GM21825 (cell line): ENCODE results near the gene ABL1.
"Not testable (repeated sequence)": the region's sequence is repeated elsewhere in the genome, so short reads cannot be mapped to it uniquely, and the experiment has no call there.

Experiments
- ATAC-seq: cut with Tn5 transposase; IDR thresholded peaks from one replicate; pipeline ENCODE4 v1.9.1; 2021; ENCODE audit warnings: mild to moderate bottlenecking, moderate library complexity; ENCODE audit not compliant: unreplicated experiment

ABL1 gene

DNA sequence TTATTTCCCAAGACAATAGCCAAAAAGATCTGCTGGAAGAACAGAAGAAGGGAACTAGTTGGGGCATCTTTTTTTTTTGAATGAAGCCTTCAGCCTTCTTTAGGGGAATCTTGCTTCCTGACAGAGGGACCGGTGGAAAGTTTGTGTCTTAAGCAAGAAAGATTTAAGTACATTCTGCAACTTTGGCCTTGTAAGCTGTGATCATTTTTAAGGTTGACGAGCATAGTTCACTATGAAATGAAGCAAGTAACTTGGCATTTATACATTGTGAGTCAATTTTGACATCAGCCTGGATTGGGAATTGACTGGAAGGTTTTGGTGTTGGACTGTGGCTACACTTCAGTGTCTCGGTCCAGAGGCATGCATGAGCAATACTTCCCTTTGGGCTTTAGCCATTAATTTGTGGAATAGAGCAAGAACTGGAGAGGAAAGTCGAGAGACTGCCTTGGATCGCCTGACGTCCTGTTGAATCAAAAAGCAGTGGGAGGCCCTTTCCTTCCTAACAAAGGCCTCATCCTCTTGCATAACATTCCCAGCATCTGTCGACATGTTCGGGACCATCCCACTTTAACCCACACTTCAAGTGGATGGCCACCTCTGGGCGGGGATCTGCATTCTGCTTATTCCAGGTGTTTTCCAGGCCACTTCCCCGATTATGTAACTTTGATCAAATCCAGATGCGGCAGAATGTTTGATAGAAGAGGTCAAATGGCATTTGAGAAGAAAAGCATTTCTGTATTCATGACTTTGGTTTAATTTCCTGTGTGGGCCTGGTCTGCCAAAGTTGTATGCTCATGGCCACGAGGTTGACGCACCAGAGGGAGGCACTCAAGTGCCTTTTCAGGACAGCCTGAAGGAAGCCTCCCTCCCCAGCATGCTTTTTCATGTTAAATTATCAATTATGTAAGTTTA lies 12.5 kb downstream of the ABL1 start:
- no peak for ATAC-seq

GRCh38 chr9:130848514-130848913 lies 13.5 kb downstream of the ABL1 start:
- ATAC-seq = not testable (repeated sequence)

GRCh38 chr9:130849356-130849755 lies 14.3 kb downstream of the ABL1 start:
- no peak for ATAC-seq

- no peak for ATAC-seq
These were observed 17.7 kb downstream of the ABL1 start for GRCh38 chr9:130852801-130853200.

GRCh38 chr9:130854092-130854491 lies 19.0 kb downstream of the ABL1 start:
- ATAC-seq = no peak

DNA sequence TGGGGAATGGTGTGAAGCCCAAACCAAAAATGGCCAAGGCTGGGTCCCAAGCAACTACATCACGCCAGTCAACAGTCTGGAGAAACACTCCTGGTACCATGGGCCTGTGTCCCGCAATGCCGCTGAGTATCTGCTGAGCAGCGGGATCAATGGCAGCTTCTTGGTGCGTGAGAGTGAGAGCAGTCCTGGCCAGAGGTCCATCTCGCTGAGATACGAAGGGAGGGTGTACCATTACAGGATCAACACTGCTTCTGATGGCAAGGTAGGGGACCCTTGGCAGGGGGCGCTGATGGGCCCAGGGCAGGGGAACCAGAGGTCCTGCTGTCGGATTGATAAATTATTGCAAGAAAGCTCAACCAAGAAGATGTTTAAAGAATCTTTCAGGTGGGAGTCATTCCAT lies 19.8 kb downstream of the ABL1 start:
- ATAC-seq = no peak

GRCh38 chr9:130856474-130856873 lies 21.4 kb downstream of the ABL1 start:
- no peak for ATAC-seq

GRCh38 chr9:130857864-130858738 lies 23.0 kb downstream of the ABL1 start:
- ATAC-seq = no peak

DNA sequence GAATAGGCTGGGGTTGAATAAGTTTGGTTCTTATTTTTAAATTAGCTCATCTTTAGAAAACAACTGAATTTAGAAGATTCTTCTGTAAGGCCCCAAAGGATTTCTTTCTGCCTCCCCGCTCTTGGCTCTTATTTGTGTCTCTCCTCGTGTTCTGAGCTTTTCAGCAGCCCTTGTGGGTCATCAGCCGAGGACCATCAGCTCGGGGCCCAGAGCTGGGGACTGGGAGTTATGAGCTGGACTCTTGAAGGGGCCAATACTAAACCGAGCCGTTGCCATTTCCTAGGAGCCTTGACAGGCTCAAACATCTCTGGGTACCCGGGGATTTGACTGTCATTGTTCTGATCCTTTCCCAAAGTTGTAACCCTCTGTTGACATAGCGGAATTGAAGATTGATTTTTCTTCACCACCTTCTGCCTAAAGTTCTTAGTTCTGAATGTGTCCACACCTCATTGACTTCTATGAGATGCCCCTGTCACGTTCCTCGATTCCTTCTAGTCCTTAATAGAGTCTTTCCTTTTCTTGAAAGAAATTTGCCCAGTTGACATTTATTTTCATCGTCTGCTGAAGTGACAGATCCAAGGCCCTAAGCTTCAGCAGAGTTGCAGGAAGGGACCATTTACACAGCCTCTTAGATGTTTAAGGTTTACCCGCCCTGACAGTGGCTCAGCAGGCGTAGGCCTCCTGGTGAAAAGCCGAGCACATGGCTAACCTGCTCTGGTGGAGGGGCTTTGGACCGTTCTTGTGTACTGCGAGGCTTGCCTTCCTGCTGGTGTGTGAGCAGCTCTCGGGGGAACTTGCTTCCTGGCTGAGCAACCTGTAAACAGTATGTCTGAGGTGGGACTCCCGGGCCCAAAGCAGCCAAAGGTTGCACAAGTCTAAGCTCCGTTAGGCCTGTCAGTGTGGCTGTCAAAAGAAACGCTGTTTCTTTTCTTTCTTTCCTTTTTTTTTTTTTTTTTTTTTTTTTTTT lies 24.0 kb downstream of the ABL1 start:
- ATAC-seq = no peak

DNA sequence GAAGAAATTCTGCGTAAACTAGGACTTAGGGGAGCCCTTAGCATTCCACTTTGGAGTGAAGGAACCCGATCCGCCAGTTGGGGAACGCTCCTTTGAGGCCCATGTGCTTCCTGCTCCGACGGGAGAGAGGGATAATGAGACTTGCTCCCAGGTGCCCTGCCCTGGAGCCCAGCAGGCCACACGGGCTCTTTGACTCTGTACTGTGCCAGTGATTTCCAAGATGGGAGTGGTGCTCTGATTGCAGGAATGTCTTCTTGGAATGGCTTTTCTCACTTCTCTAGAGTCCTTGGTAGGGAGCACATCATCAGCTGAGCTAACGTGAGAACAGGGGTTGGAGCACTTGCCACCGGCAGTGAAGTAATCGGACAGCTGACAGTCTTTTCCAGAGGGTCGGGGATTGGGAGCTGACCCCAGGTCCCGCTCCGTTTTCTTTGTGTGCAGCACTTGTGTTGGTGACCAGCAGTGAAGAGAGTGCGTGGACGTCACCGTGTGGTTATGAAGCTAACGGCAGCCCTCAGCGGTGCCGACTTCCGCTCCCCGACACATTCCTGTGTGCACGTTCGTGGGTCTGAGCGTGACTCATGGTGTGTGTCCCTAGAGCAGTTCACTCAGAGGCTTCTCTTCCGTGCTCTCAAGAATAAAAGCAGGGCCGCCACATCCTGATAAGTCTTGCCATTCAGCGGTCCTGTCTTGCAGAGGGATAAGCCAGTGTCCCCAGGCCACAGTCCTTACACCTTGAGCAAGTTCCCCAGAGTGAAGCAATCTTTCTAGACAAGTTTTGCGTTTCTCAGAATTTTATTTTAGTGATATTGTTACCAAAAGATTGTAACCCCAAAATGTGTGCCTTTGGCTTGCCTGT lies 25.6 kb downstream of the ABL1 start:
- ATAC-seq = no peak

- ATAC-seq = no peak
These were observed 26.5 kb downstream of the ABL1 start for GRCh38 chr9:130861372-130862180.

DNA sequence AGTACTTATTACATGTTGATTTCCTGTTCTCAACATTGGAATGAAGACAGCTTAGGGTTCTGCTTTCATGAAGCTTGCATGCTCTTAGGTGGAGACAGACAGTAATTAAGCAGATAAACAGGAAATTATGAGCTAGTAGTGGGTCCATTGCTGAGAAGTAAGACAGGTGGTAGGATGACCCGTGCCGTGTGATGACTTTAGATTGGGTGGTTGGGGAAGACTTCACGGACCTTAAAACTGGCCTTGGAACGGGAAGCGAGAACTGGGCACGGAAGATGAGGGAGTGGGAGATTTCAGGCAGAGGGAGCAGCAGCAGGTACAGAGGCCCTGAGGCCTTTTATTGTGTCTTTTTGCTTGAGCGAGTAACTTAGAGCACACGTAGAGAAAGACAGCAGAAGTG lies 27.2 kb downstream of the ABL1 start:
- no peak for ATAC-seq

DNA sequence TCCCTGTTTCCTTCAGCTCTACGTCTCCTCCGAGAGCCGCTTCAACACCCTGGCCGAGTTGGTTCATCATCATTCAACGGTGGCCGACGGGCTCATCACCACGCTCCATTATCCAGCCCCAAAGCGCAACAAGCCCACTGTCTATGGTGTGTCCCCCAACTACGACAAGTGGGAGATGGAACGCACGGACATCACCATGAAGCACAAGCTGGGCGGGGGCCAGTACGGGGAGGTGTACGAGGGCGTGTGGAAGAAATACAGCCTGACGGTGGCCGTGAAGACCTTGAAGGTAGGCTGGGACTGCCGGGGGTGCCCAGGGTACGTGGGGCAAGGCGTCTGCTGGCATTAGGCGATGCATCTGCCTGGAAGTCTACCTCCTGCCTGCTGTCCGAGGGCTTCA lies 27.7 kb downstream of the ABL1 start:
- no peak for ATAC-seq

DNA sequence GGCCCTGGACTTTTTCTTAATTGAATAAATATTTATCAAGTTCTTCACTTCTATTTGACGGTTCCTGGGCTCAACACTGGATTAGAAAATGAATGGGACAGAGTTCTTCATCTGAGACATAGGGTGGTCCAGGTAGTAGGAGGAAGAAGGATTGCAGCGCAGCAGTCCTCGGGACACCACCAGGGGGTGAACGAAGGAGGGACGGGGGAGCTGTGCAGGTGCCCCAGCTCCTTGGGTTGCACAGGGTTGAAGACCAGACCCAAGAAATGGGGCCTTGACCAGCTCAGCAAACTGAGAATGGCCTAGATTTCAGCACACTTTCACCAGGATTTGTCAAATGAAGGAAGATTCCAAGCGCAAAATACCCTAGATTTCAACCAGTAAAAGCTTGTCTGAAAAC lies 29.5 kb downstream of the ABL1 start:
- ATAC-seq = no peak

- no peak for ATAC-seq
These were observed 30.9 kb downstream of the ABL1 start for GRCh38 chr9:130865921-130866320.

DNA sequence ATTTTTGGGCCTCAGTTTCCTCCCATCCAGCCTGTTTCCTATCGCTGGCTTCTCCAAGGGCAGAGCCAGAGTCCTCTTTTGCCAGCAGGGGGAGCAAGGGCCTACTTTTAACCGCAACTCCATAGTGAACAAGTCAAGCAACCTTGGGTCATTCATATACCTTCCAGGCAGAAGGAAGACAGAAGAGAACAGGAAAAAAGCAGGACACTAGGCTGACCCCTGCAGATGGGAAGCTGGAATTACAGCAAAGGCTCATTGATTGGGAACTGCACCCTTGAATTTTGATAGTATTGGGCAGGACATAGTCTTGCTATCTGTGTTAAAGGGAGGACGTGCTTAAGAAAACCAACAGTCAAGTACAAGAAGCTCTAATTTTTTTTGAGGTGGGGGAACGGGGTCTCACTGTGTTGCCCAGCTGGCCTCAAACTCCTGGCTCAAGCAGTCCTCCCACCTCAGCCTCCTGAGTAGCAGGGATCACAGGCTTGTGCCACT lies 31.5 kb downstream of the ABL1 start:
- no peak for ATAC-seq

- no peak for ATAC-seq
These were observed 32.5 kb downstream of the ABL1 start for GRCh38 chr9:130867556-130867955.

DNA sequence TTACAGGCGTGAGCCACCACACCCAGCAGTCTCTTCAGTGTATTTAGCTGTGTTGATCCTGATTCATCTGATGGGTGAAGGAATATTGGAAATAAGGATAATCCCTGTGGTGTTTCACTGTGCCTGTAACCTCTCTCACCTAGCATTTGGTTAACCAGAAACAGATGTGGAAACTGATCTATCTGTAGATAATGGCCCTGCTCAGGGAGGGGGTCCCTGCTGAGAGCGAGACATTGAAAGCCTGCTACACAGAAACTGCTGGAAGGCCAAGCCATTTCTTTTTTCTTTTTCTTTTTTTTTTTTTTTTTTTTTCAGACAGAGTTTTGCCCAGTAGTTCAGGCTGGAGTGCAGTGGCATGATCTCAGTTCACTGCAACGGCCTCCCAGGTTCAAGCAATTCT lies 33.2 kb downstream of the ABL1 start:
- no peak for ATAC-seq

GRCh38 chr9:130869250-130869649 lies 34.2 kb downstream of the ABL1 start:
- no peak for ATAC-seq
